ENCODE data around the gene CFAP54.

- TF ChIP-seq CTCF (IDR thresholded peaks at IDR 0.05) (no peak), POLR2A (IDR thresholded peaks at IDR 0.05) (no peak)
These were observed 7.3 kb upstream of the CFAP54 start for GRCh38 chr12:96482086-96482485.

Data from uterus (tissue), 2 donors.